B cell (primary cell): ENCODE results near the gene ATP2A1. TPM values are rescaled to one million over a fixed set of nuclear protein-coding genes. Genes with fewer than 3 reads are reported as not detected.

Source experiments
- ATAC-seq: fragments of 200-7000 bp; cut with Tn5 transposase; one replicate; pipeline ENCODE4 v1.10.0; 2021; ENCODE audit warnings: low read depth, mild to moderate bottlenecking, moderate number of reproducible peaks, moderate library complexity
- CTCF ChIA-PET: fragments of 350-600 bp; sonication (Branson Sonifier 250); formaldehyde crosslinking; loops from one replicate; lab custom pipeline; 2021; ENCODE audit warnings: antibody characterized with exemption, inconsistent platforms; lab: Charles Lee
- POLR2A ChIA-PET: fragments of 350-600 bp; sonication (Branson Sonifier 250); formaldehyde crosslinking; loops from one replicate; lab custom pipeline; 2021; ENCODE audit warnings: antibody characterized with exemption; lab: Charles Lee
- DNase-seq: peaks from one replicate; pipeline ENCODE4 v3.0.0; 2013
- H2AFZ ChIP-seq: 2 replicates; pipeline ENCODE4 v1.6.1; 2012; ENCODE audit warnings: mild to moderate bottlenecking, low read depth, low read length; ENCODE audit not compliant: insufficient read depth, poor library complexity, severe bottlenecking
- H3K27ac ChIP-seq, 2 donors: 1 replicate in 1 of 2; 2 replicates in 1 of 2; pipeline ENCODE4 v1.5.1; 2012 to 2013; ENCODE audit warnings: low read length in 2 of 2, mild to moderate bottlenecking in 2 of 2, moderate library complexity in 1 of 2
- H3K27me3 ChIP-seq, 4 experiments: fragments of 200-600 bp in 1 of 4; sonication (generic) in 1 of 4; replicated peaks in 1 of 4; 1 replicate in 2 of 4; 2 replicates in 2 of 4; pipeline versions ENCODE4 v1.6.1 to v1.7.0; 2013 to 2016; ENCODE audit warnings: low read length in 3 of 4, mild to moderate bottlenecking in 2 of 4, mixed read lengths in 1 of 4, moderate library complexity in 1 of 4; ENCODE audit not compliant: insufficient read depth in 4 of 4, control insufficient read depth in 3 of 4; ENCODE audit errors: control extremely low read depth in 1 of 4
- H3K36me3 ChIP-seq, 2 experiments: replicated peaks in 1 of 2; 1 replicate in 1 of 2; 2 replicates in 1 of 2; pipeline versions ENCODE4 v1.6.1 to v1.7.1; 2013; ENCODE audit warnings: low read length in 1 of 2; ENCODE audit not compliant: insufficient read depth in 2 of 2, control insufficient read depth in 1 of 2; ENCODE audit errors: control extremely low read depth in 1 of 2, extremely low read depth in 1 of 2
- H3K4me1 ChIP-seq, 2 donors: fragments of 200-600 bp in 1 of 2; sonication (generic) in 1 of 2; 1 replicate in 1 of 2; 2 replicates in 1 of 2; pipeline versions ENCODE4 v1.5.1 to v1.6.1; 2013 to 2017; ENCODE audit warnings: low read length in 2 of 2; ENCODE audit not compliant: control insufficient read depth in 2 of 2, insufficient read depth in 2 of 2
- H3K4me2 ChIP-seq: replicated peaks from 2 replicates; pipeline ENCODE3; 2012; ENCODE audit warnings: mild to moderate bottlenecking, low read depth, low read length; ENCODE audit not compliant: poor library complexity, severe bottlenecking
- H3K4me3 ChIP-seq, 5 experiments: fragments of 200-600 bp in 1 of 5; sonication (generic) in 1 of 5; 1 replicate in 3 of 5; 2 replicates in 2 of 5; pipeline versions ENCODE4 v1.5.1 to v1.7.0; 2011 to 2016; ENCODE audit warnings: low read length in 4 of 5, mild to moderate bottlenecking in 4 of 5, low read depth in 2 of 5, control low read depth in 1 of 5, moderate library complexity in 1 of 5; ENCODE audit not compliant: insufficient read depth in 1 of 5; ENCODE audit errors: control extremely low read depth in 1 of 5, extremely low read depth in 1 of 5
- H3K79me2 ChIP-seq: fragments of 200-600 bp; sonication (generic); one replicate; pipeline ENCODE4 v1.6.0; 2016; ENCODE audit warnings: low read length; ENCODE audit not compliant: control insufficient read depth, insufficient read depth
- H3K9ac ChIP-seq: fragments of 200-600 bp; sonication (generic); 2 replicates; pipeline ENCODE4 v1.6.1; 2017; ENCODE audit warnings: mild to moderate bottlenecking, low read length, moderate library complexity
- H3K9me3 ChIP-seq, 3 donors: one replicate each; pipeline versions ENCODE4 v1.6.1 to v1.7.1; 2013; ENCODE audit warnings: low read length in 2 of 3; ENCODE audit not compliant: control insufficient read depth in 2 of 3, insufficient read depth in 1 of 3; ENCODE audit errors: control extremely low read depth in 1 of 3
- H4K20me1 ChIP-seq: 2 replicates; pipeline ENCODE4 v1.6.0; 2012; ENCODE audit warnings: mild to moderate bottlenecking, low read length; ENCODE audit not compliant: insufficient read depth, control insufficient read depth, poor library complexity, severe bottlenecking
- H3K27ac Mint-ChIP-seq: one replicate; pipeline ENCODE4 v1.8.0; 2021; ENCODE audit warnings: mixed read lengths
- H3K27me3 Mint-ChIP-seq: one replicate; pipeline ENCODE4 v1.8.0; 2021; ENCODE audit warnings: mixed read lengths
- H3K4me1 Mint-ChIP-seq: one replicate; pipeline ENCODE4 v1.8.0; 2021; ENCODE audit warnings: mixed read lengths
- H3K4me3 Mint-ChIP-seq: one replicate; pipeline ENCODE4 v1.8.0; 2021; ENCODE audit warnings: mixed read lengths
- H3K9me3 Mint-ChIP-seq: one replicate; pipeline ENCODE4 v1.8.0; 2022; ENCODE audit warnings: mixed read lengths; ENCODE audit not compliant: insufficient read depth
- CTCF ChIP-seq: fragments of 200-600 bp; IDR thresholded peaks from one replicate; pipeline ENCODE4 v1.8.0; 2022; ENCODE audit warnings: antibody characterized with exemption, mild to moderate bottlenecking
- EZH2 ChIP-seq: IDR thresholded peaks from 2 replicates; pipeline ENCODE4 v1.6.1; 2012; ENCODE audit warnings: borderline replicate concordance, low read depth, mild to moderate bottlenecking, moderate library complexity, low read length; ENCODE audit not compliant: insufficient read depth, poor library complexity, severe bottlenecking
- WGBS: methylation state at CpG from one replicate; pipeline ENCODE4 v1.1.5; 2013; ENCODE audit warnings: missing lambda C conversion rate; ENCODE audit not compliant: insufficient coverage; 5-methylcytosine and 5-hydroxymethylcytosine counted together
- intact Hi-C: fragments of 100-400 bp; cut with micrococcal nuclease; formaldehyde crosslinking; loops from one replicate; pipeline ENCODE4 v1.10.0; 2022
- polyA plus RNA-seq: library from polyadenylated mRNA; depleted of rRNA; stranded (reverse); fragments of >200 nt; gene quantifications from 2 replicates; pipeline ENCODE4 v1.2.3, GENCODE V29; 2012
- total RNA-seq, 2 donors: library from RNA; stranded (reverse); fragments of 120-200 nt in 1 of 2; gene quantifications; 1 replicate in 1 of 2; 2 replicates in 1 of 2; pipeline versions ENCODE4 v1.2.3 to v1.2.4, GENCODE V29; 2013 to 2022

Gene ATP2A1
- total and polyA plus RNA-seq, 2 donors (not counting 1 experiment from before 2014, with no cell fraction given) = 0.31 to 0.84 TPM

- H3K4me3 Mint-ChIP-seq = no peak overlapping the region
- no peak for ATAC-seq
- Histone ChIP-seq H3K4me3 (no peak overlapping the region), H3K9ac (no peak overlapping the region), H3K27ac (no peak overlapping the region), H3K36me3 (no peaks in the 10 kb centered on the region), H3K4me1 (peaks cover 3 to 13% of the 10 kb centered on the region in 2 donors), H3K9me3 (no peaks in the 10 kb centered on the region), H4K20me1 (peaks cover 5% of the 10 kb centered on the region), H3K27me3 (no peaks in the 10 kb centered on the region), H3K79me2 (peaks cover 4% of the 10 kb centered on the region), H2AFZ (no peak overlapping the region), H3K4me2 (no peak overlapping the region)
- no peaks in the 10 kb centered on the region for H3K27me3 Mint-ChIP-seq
- ChIA-PET POLR2A (no interaction called here), CTCF (interaction anchor here (1.1 to 1.4 kb wide), 2 partner anchors 12 to 14 kb away, joined by 3 read pairs; no protein-coding TSS in a partner anchor)
- peaks cover 11% of the 10 kb centered on the region for H3K4me1 Mint-ChIP-seq
- DNase-seq = no peak
- H3K9me3 Mint-ChIP-seq = no peaks in the 10 kb centered on the region
- intact Hi-C loops = no loop called here
- WGBS = 63% methylated on average over 3 of the region's 4 CpGs
- peak overlapping the region; percentile 41 for H3K27ac Mint-ChIP-seq
- TF ChIP-seq CTCF = no peak
These were observed 19.0 kb upstream of the ATP2A1 start for GRCh38 chr16:28859326-28859725.

GRCh38 chr16:28863929-28864793, 14.1 kb upstream of the ATP2A1 start:
- Histone ChIP-seq H3K9ac (peak overlapping the region; percentile 95), H3K27ac (peak overlapping the region; percentile 79 to 82), H3K36me3 (peaks cover 0 to 15% of the 10 kb centered on the region in 2 experiments), H3K4me1 (peaks cover 5 to 25% of the 10 kb centered on the region in 2 donors), H4K20me1 (peaks cover 28% of the 10 kb centered on the region), H3K4me3 (peak overlapping the region; percentile 9 to 98 (median 77)), H3K79me2 (peaks cover 4% of the 10 kb centered on the region), H3K4me2 (peak overlapping the region; percentile 81), H3K9me3 (no peaks in the 10 kb centered on the region), H2AFZ (peak overlapping the region; percentile 99), H3K27me3 (no peaks in the 10 kb centered on the region)
- ChIA-PET POLR2A (interaction anchor here (1.1 to 5.1 kb wide), 8 partner anchors 11 to 86 kb away, joined by 3 to 56 read pairs (median 14); partner anchors contain the start of genes ATXN2L, CD19, NFATC2IP and RABEP2), CTCF (interaction anchor here (0.6 to 5.1 kb wide), 6 partner anchors 10 to 82 kb away, joined by 3 to 70 read pairs (median 9); partner anchors contain the start of gene TUFM)
- WGBS = 5% methylated on average over 34 of the region's 42 CpGs
- peak overlapping the region; percentile 99 for H3K27ac Mint-ChIP-seq
- TF ChIP-seq CTCF (no peak), EZH2 (no peak)
- intact Hi-C loops = loop anchor here (1.0 kb wide), 5 partner anchors 15 to 86 kb away; partner anchors contain the start of genes NFATC2IP and RABEP2
- ATAC-seq (no peak), DNase-seq (peak; percentile 41)
- peak overlapping the region; percentile 100 for H3K4me3 Mint-ChIP-seq
- H3K27me3 Mint-ChIP-seq = no peaks in the 10 kb centered on the region
- H3K9me3 Mint-ChIP-seq = no peaks in the 10 kb centered on the region
- H3K4me1 Mint-ChIP-seq = peaks cover 28% of the 10 kb centered on the region
